ENCODE results near the gene DNMT3A. TPM values are rescaled to one million over a fixed set of nuclear protein-coding genes. Genes with fewer than 3 reads are reported as not detected.

DNMT3A gene
- total RNA-seq, 1 donor from 2014 or later: 219 TPM

GRCh38 chr2:25241452-25241851 is 100.3 kb downstream of the DNMT3A start:
- no peak overlapping the region for H3K27ac Mint-ChIP-seq
- DNase-seq (ENCODE audit: low spot score in 2 of 2, unreplicated experiment in 2 of 2): no peak
- H3K9me3 Mint-ChIP-seq: no peaks in the 10 kb centered on the region
- H3K4me1 Mint-ChIP-seq: no peaks in the 10 kb centered on the region
- TF ChIP-seq CTCF (IDR thresholded peaks at IDR 0.05; ENCODE audit: unreplicated experiment): no peak
- H3K27me3 Mint-ChIP-seq (ENCODE audit: low read depth): no peaks in the 10 kb centered on the region
- H3K4me3 Mint-ChIP-seq: no peak overlapping the region
- peaks cover 47% of the 10 kb centered on the region for H3K36me3 Mint-ChIP-seq

GRCh38 chr2:25240636-25241035 is 101.1 kb downstream of the DNMT3A start:
- no peaks in the 10 kb centered on the region for H3K9me3 Mint-ChIP-seq
- H3K27me3 Mint-ChIP-seq (ENCODE audit: low read depth): no peaks in the 10 kb centered on the region
- TF ChIP-seq CTCF (IDR thresholded peaks at IDR 0.05; ENCODE audit: unreplicated experiment): no peak
- no peak for DNase-seq (ENCODE audit: low spot score in 2 of 2, unreplicated experiment in 2 of 2)
- H3K36me3 Mint-ChIP-seq: peaks cover 44% of the 10 kb centered on the region
- no peaks in the 10 kb centered on the region for H3K4me1 Mint-ChIP-seq
- no peak overlapping the region for H3K27ac Mint-ChIP-seq
- no peak overlapping the region for H3K4me3 Mint-ChIP-seq

- Mint-ChIP-seq H3K27me3 (ENCODE audit: low read depth) (no peaks in the 10 kb centered on the region), H3K9me3 (no peaks in the 10 kb centered on the region), H3K36me3 (peaks cover 49% of the 10 kb centered on the region), H3K4me1 (no peaks in the 10 kb centered on the region), H3K4me3 (no peak overlapping the region), H3K27ac (no peak overlapping the region)
- no peak for DNase-seq (ENCODE audit: low spot score in 2 of 2, unreplicated experiment in 2 of 2)
- no peak for TF ChIP-seq CTCF (IDR thresholded peaks at IDR 0.05; ENCODE audit: unreplicated experiment)
These were observed 102.8 kb downstream of the DNMT3A start for GRCh38 chr2:25238920-25239319.

- Mint-ChIP-seq H3K9me3 (no peaks in the 10 kb centered on the region), H3K4me1 (no peaks in the 10 kb centered on the region), H3K4me3 (no peak overlapping the region), H3K27ac (no peak overlapping the region), H3K27me3 (ENCODE audit: low read depth) (no peaks in the 10 kb centered on the region), H3K36me3 (peaks cover 54% of the 10 kb centered on the region)
- no peak for DNase-seq (ENCODE audit: low spot score in 2 of 2, unreplicated experiment in 2 of 2)
- no peak for TF ChIP-seq CTCF (IDR thresholded peaks at IDR 0.05; ENCODE audit: unreplicated experiment)
These were observed 104.0 kb downstream of the DNMT3A start for GRCh38 chr2:25237764-25238163.

GRCh38 chr2:25236736-25237135 is 105.0 kb downstream of the DNMT3A start:
- TF ChIP-seq CTCF (IDR thresholded peaks at IDR 0.05; ENCODE audit: unreplicated experiment): no peak
- Mint-ChIP-seq H3K4me3 (no peak overlapping the region), H3K27ac (no peak overlapping the region), H3K4me1 (no peaks in the 10 kb centered on the region), H3K9me3 (no peaks in the 10 kb centered on the region), H3K27me3 (ENCODE audit: low read depth) (no peaks in the 10 kb centered on the region), H3K36me3 (peaks cover 49% of the 10 kb centered on the region)
- DNase-seq (ENCODE audit: low spot score in 2 of 2, unreplicated experiment in 2 of 2): no peak

- H3K27ac Mint-ChIP-seq: no peak overlapping the region
- peaks cover 4% of the 10 kb centered on the region for H3K4me1 Mint-ChIP-seq
- H3K4me3 Mint-ChIP-seq: no peak overlapping the region
- no peaks in the 10 kb centered on the region for H3K27me3 Mint-ChIP-seq (ENCODE audit: low read depth)
- H3K36me3 Mint-ChIP-seq: peaks cover 35% of the 10 kb centered on the region
- TF ChIP-seq CTCF (IDR thresholded peaks at IDR 0.05; ENCODE audit: unreplicated experiment): no peak
- no peak for DNase-seq (ENCODE audit: low spot score in 2 of 2, unreplicated experiment in 2 of 2)
- H3K9me3 Mint-ChIP-seq: no peaks in the 10 kb centered on the region
These were observed 107.0 kb downstream of the DNMT3A start for GRCh38 chr2:25234738-25235137.
